ENCODE measurements around the gene GUCY1A2. TPM values are rescaled to one million over a fixed set of nuclear protein-coding genes. Genes with fewer than 3 reads are reported as not detected.

Gene GUCY1A2
- total RNA-seq, 1 experiment from 2014 or later, result 0.10 TPM

DNA sequence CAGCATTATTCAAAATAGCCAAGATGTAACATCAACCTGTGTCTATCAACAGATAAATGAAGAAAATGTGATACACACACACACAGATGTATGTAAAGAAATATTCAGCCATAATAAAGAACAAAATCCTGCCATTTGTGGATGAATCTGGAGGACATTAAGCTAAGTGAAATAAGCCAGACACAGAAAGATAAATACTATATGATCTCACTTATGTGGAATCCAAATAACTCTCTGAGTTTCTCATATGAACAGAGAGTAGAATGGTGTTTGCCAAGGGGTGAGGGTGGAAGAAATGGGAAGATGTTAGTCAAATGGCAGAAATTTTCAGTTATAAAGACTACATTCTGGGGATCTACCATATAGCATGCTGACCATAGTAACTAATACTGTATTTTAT lies 224.2 kb downstream of the GUCY1A2 start:
- RAD21 ChIA-PET (ENCODE audit: low non-redundant PET in 1 of 2, low total read pairs in 2 of 2, uncharacterized antibody in 2 of 2, unreplicated experiment in 2 of 2), result no interaction called here
- Histone ChIP-seq H3K9me3 (ENCODE audit: control insufficient read depth in 1 of 2, insufficient read depth in 1 of 2, low read depth in 1 of 2, low read length in 2 of 2) (no peaks in the 10 kb centered on the region), H3K4me3 (replicated peaks in 1 of 2; ENCODE audit: low read depth in 1 of 2, low read length in 2 of 2) (no peak overlapping the region), H3K79me2 (ENCODE audit: insufficient read depth, low read length) (no peaks in the 10 kb centered on the region), H2AFZ (ENCODE audit: low read depth, low read length, poor library complexity, severe bottlenecking) (no peak overlapping the region), H3K4me2 (ENCODE audit: low read length) (no peak overlapping the region), H3K9ac (ENCODE audit: low read length) (no peak overlapping the region), H3K9me2 (ENCODE audit: insufficient read depth) (no peaks in the 10 kb centered on the region), H3K4me1 (ENCODE audit: control insufficient read depth in 1 of 2, insufficient read depth in 2 of 2, low read length in 2 of 2) (no peaks in the 10 kb centered on the region), H3K27me3 (ENCODE audit: insufficient read depth, low read length) (no peaks in the 10 kb centered on the region), H3K27ac (ENCODE audit: low read depth, low read length) (no peak overlapping the region), H3K36me3 (ENCODE audit: control insufficient read depth in 1 of 2, insufficient read depth in 2 of 2, low read length in 2 of 2) (no peaks in the 10 kb centered on the region), H4K20me1 (ENCODE audit: insufficient read depth) (no peaks in the 10 kb centered on the region)
- DNase-seq (ENCODE audit: low read depth, low spot score) (no peak), ATAC-seq (no peak)
- TF ChIP-seq SIN3A (IDR thresholded peaks at IDR 0.05; ENCODE audit: low read depth) (no peak), CBX3 (IDR thresholded peaks at IDR 0.05; ENCODE audit: low read depth) (no peak), JUND (IDR thresholded peaks at IDR 0.05) (no peak), RAD21 (IDR thresholded peaks at IDR 0.05; ENCODE audit: low read depth) (no peak), POLR2AphosphoS5 (IDR thresholded peaks at IDR 0.05; ENCODE audit: low read depth, low read length) (no peak), SP1 (IDR thresholded peaks at IDR 0.05; ENCODE audit: low read depth) (no peak), ZFX (IDR thresholded peaks at IDR 0.05) (no peak), CEBPB (IDR thresholded peaks at IDR 0.05; ENCODE audit: low read depth) (no peak), MAX (IDR thresholded peaks at IDR 0.05) (no peak)
- TF ChIP-seq, protein P1, sequence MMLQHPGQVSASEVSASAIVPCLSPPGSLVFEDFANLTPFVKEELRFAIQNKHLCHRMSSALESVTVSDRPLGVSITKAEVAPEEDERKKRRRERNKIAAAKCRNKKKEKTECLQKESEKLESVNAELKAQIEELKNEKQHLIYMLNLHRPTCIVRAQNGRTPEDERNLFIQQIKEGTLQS (IDR thresholded peaks at IDR 0.05), result no peak
- CTCF ChIA-PET, result no interaction called here
- intact Hi-C loops (cut with micrococcal nuclease), result no loop called here
- POLR2A ChIA-PET, result no interaction called here
- BruUV-seq (replicated peaks), result no TSS peak

DNA sequence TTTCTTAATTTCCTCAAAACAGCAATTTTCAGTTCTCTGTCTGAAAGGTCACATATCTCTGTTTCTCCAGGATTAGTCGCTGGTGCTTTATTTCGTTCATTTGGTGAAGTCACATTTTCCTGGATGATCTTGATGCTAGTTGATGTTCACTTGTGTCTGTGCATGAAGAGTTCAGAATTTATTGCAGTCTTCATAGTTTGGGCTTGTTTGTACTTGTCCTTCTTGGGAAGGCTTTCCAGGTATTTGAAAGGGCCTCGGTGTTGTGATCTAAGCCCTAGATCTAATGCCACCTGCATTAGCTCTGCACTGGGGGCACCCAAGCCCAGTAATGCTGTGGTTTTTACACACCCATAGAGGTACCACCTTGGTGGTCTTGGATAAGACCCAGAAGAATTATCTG lies 228.9 kb downstream of the GUCY1A2 start:
- Histone ChIP-seq H3K4me2 (ENCODE audit: low read length) (no peak overlapping the region), H3K27me3 (ENCODE audit: insufficient read depth, low read length) (no peaks in the 10 kb centered on the region), H3K9me3 (ENCODE audit: control insufficient read depth in 1 of 2, insufficient read depth in 1 of 2, low read depth in 1 of 2, low read length in 2 of 2) (no peaks in the 10 kb centered on the region), H2AFZ (ENCODE audit: low read depth, low read length, poor library complexity, severe bottlenecking) (no peak overlapping the region), H3K9ac (ENCODE audit: low read length) (no peak overlapping the region), H3K36me3 (ENCODE audit: control insufficient read depth in 1 of 2, insufficient read depth in 2 of 2, low read length in 2 of 2) (no peaks in the 10 kb centered on the region), H3K27ac (ENCODE audit: low read depth, low read length) (no peak overlapping the region), H3K9me2 (ENCODE audit: insufficient read depth) (no peaks in the 10 kb centered on the region), H3K4me3 (replicated peaks in 1 of 2; ENCODE audit: low read depth in 1 of 2, low read length in 2 of 2) (no peak overlapping the region), H3K79me2 (ENCODE audit: insufficient read depth, low read length) (no peaks in the 10 kb centered on the region), H3K4me1 (ENCODE audit: control insufficient read depth in 1 of 2, insufficient read depth in 2 of 2, low read length in 2 of 2) (no peaks in the 10 kb centered on the region), H4K20me1 (ENCODE audit: insufficient read depth) (no peaks in the 10 kb centered on the region)
- ChIA-PET RAD21 (ENCODE audit: low non-redundant PET in 1 of 2, low total read pairs in 2 of 2, uncharacterized antibody in 2 of 2, unreplicated experiment in 2 of 2) (no interaction called here), CTCF (no interaction called here), POLR2A (no interaction called here)
- DNase-seq (ENCODE audit: low read depth, low spot score), result no peak
- ATAC-seq, result no peak
- no TSS peak for BruUV-seq (replicated peaks)
- intact Hi-C loops (cut with micrococcal nuclease), result no loop called here
- TF ChIP-seq ZNF274 (IDR thresholded peaks at IDR 0.05; ENCODE audit: low read depth, low read length) (no peak), FOSL1 (IDR thresholded peaks at IDR 0.05; ENCODE audit: low read depth) (no peak), CTCF (IDR thresholded peaks at IDR 0.05 in 2 of 3, conservative IDR thresholded peaks at IDR 0.05 in 1 of 3; ENCODE audit: borderline replicate concordance in 1 of 3, insufficient read depth in 1 of 3, low read depth in 2 of 3, low read length in 2 of 3) (no peak), SIN3A (IDR thresholded peaks at IDR 0.05; ENCODE audit: low read depth) (no peak), REST (IDR thresholded peaks at IDR 0.05; ENCODE audit: low read depth) (no peak), CBX3 (IDR thresholded peaks at IDR 0.05; ENCODE audit: low read depth) (no peak), ELF1 (IDR thresholded peaks at IDR 0.05; ENCODE audit: borderline replicate concordance, low read depth) (no peak), EZH2 (IDR thresholded peaks at IDR 0.05) (no peak), POLR2AphosphoS5 (IDR thresholded peaks at IDR 0.05; ENCODE audit: low read depth, low read length) (no peak), MAX (IDR thresholded peaks at IDR 0.05) (no peak), SP1 (IDR thresholded peaks at IDR 0.05; ENCODE audit: low read depth) (no peak), EGR1 (IDR thresholded peaks at IDR 0.05; ENCODE audit: low read depth) (no peak)
